Fibroblast of villous mesenchyme (primary cell): ENCODE results near the gene HERPUD1. TPM values are rescaled to one million over a fixed set of nuclear protein-coding genes. Genes with fewer than 3 reads are reported as not detected.
"Not testable (repeated sequence)": the region's sequence is repeated elsewhere in the genome, so short reads cannot be mapped to it uniquely, and the experiment has no call there.

Experiments
- DNase-seq: peaks from one replicate; pipeline ENCODE4 v3.0.0-alpha.2; 2010; ENCODE audit warnings: low read depth
- H3K4me3 ChIP-seq: 2 replicates; pipeline ENCODE4 v1.5.1; 2011; ENCODE audit warnings: low read depth, mild to moderate bottlenecking, low read length
- total RNA-seq: library from RNA; depleted of rRNA; stranded (reverse); fragments of >200 nt; gene quantifications from 2 replicates; pipeline ENCODE4 v1.2.3, GENCODE V29; 2012
- TF ChIP-seq, protein P1 (sequence below): IDR thresholded peaks from 2 replicates; pipeline ENCODE4 v1.5.1; 2012; ENCODE audit warnings: low read depth, mild to moderate bottlenecking, low read length; ENCODE audit not compliant: insufficient read depth

Gene HERPUD1
- total RNA-seq, 1 donor = 98.4 TPM

DNA sequence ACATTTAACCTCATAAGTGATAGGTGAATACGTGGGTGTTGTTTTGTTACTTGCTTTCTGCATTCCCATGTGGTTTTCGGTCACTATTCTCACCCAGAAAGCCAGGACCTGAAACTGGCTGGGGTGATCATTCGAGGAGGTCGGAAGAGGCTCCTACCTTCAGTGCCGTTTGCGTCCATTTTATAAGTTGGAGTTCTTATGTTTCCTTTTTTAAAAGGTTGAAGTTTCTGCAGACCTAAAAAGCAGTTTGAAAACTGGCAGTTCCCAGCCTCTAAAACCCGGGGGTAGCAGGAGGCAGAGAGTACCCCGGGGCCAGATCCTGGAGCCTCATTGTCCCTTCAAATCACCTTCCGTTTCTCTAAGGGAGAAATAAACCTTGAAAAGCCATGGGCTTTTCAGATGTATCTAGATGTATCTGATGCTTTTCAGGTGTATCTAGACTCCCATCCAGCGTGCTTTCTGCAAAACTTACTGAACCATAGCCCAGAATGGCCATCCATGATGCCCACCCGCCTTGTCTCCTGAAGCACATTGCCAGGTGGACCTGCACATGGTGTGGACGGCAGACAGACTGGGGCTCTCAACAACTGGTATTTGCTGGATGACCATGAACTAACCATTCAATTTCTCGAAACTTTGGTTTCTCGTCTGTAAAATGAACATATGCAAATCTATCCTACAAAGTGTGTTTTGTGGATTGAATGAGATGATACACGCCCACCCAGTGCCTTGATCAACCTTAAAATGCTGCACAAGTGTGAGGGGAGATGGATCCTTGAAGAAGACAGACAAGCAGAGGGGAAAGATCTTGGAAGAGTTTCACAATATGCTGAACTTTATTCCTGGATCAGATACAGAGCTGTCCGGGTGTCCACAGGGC is 58.7 kb downstream of the HERPUD1 start:
- DNase-seq = no peak
- H3K4me3 ChIP-seq = peak overlapping the region; percentile 83
- TF ChIP-seq, protein P1, sequence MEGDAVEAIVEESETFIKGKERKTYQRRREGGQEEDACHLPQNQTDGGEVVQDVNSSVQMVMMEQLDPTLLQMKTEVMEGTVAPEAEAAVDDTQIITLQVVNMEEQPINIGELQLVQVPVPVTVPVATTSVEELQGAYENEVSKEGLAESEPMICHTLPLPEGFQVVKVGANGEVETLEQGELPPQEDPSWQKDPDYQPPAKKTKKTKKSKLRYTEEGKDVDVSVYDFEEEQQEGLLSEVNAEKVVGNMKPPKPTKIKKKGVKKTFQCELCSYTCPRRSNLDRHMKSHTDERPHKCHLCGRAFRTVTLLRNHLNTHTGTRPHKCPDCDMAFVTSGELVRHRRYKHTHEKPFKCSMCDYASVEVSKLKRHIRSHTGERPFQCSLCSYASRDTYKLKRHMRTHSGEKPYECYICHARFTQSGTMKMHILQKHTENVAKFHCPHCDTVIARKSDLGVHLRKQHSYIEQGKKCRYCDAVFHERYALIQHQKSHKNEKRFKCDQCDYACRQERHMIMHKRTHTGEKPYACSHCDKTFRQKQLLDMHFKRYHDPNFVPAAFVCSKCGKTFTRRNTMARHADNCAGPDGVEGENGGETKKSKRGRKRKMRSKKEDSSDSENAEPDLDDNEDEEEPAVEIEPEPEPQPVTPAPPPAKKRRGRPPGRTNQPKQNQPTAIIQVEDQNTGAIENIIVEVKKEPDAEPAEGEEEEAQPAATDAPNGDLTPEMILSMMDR = no peak

DNA sequence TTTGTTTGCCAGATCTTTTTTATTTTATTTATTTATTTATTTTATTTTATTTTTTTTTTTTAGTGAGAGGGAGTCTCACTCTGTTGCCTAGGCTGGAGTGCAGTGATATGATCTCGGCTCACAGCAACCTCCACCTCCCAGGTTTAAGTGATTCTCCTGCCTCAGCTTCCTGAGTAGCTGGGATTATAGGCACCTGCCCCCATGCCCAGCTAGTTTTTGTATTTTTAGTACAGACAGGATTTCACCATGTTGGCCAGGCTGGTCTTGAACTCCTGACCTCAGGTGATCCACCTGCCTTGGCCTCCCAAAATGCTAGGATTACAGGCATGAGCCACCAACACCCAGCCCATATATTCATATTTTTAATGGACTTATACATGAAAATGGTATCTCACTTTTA is 60.5 kb downstream of the HERPUD1 start:
- H3K4me3 ChIP-seq, DNase-seq: not testable (repeated sequence)

DNA sequence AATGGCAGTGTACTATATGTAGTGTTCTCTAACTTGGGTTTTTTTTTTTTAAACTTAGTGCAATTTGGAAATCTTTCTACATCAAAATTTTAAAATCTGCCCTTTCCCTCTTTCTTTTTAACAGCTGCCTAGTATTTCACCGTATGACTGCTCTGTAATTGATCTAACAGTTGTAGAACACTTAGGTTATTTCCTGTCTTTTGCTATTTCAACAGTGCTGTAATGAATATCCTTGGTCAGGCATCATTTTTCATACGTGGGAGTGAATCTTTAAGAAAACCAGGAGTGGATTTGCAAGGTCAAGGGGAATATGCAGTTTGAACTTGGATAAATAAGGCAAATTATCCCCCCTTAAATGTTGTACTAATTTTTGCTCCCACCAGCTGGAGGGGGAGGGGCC is 61.3 kb downstream of the HERPUD1 start:
- H3K4me3 ChIP-seq = no peak overlapping the region
- TF ChIP-seq, protein P1 = no peak
- DNase-seq = no peak

DNA sequence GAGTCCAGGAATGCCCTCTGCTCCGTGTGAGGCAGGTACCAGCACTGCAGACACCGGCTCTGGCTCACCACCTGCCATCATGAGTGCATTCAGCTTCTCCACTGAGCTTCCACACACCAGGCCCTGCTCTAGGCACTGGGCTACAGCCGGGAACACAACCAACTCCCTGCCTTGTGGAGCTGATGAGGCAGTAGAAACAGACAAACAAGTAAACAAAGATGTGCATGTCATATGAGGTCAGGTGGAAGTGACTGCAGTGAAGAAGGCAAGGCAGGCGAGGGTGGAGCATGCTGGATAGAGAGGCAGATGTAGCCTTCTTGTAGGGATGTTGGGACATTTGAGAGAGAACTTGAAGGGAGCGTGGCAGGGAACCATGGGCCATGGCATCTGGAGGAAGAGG is 62.4 kb downstream of the HERPUD1 start:
- H3K4me3 ChIP-seq = no peak overlapping the region

More for the DNA sequence above, 62.4 kb downstream of the HERPUD1 start:
- DNase-seq = peak; percentile 33
- TF ChIP-seq, protein P1 = no peak

Other genes starting within 250 kb of the HERPUD1 start
- gene MT1X, start 249.7 kb upstream of the HERPUD1 start, total RNA-seq = 24.2 and 40.3 TPM in 2 replicates
- 54.1 and 60.9 TPM in 2 replicates for gene NUP93, start 202.0 kb upstream of the HERPUD1 start, total RNA-seq
- gene SLC12A3, start 66.9 kb upstream of the HERPUD1 start, total RNA-seq = not detected in 2 replicates
- gene CETP, start 29.8 kb downstream of the HERPUD1 start, total RNA-seq = not detected in 2 replicates
- gene NLRC5, start 57.4 kb downstream of the HERPUD1 start, total RNA-seq = 44.0 and 67.6 TPM in 2 replicates
- gene CPNE2, start 160.4 kb downstream of the HERPUD1 start, total RNA-seq = 23.2 and 24.2 TPM in 2 replicates